ENCODE data around the gene HMSD.

HMSD gene

GRCh38 chr18:63986885-63987284, 37.8 kb downstream of the HMSD start:
- H3K27me3 Mint-ChIP-seq: no peaks in the 10 kb centered on the region
- no peak overlapping the region for H3K4me3 Mint-ChIP-seq
- no peaks in the 10 kb centered on the region for H3K36me3 Mint-ChIP-seq
- H3K27ac Mint-ChIP-seq: no peak overlapping the region
- H3K4me1 Mint-ChIP-seq: no peaks in the 10 kb centered on the region
- CTCF ChIA-PET: interaction anchor here (1.9 kb wide), 1 partner anchor 23 kb away, joined by 7 read pairs; no protein-coding TSS in a partner anchor
- no peaks in the 10 kb centered on the region for H3K9me3 Mint-ChIP-seq
- no peak for DNase-seq

- Mint-ChIP-seq H3K36me3 (no peaks in the 10 kb centered on the region), H3K27me3 (no peaks in the 10 kb centered on the region), H3K27ac (no peak overlapping the region), H3K4me1 (peaks cover 4% of the 10 kb centered on the region), H3K9me3 (no peaks in the 10 kb centered on the region), H3K4me3 (no peak overlapping the region)
- DNase-seq: no peak
- CTCF ChIA-PET: interaction anchor here (1.9 kb wide), 1 partner anchor 24 kb away, joined by 7 read pairs; no protein-coding TSS in a partner anchor
These were observed 38.6 kb downstream of the HMSD start for GRCh38 chr18:63987743-63988142.

DNA sequence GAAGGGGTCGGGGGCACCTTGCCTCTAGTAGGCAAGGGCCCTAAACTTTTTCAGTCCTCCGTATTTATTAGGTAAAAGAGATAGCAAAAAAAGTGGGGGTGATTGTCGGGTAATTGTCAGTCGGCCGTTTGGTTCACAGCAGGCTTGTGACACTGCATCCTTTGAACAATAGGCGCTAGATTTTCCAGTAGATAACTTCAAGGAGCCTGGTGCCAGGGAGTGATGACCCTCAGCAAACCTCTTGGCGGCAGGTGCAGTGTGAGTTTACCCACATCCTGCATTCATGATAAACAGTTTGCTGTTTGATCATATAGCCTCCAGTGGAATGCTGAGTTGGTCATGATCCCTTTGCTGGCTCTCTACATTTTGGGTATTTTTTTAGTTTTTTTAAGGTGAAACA, 43.6 kb downstream of the HMSD start:
- Mint-ChIP-seq H3K9me3 (peaks cover 16% of the 10 kb centered on the region), H3K27me3 (no peaks in the 10 kb centered on the region), H3K27ac (no peak overlapping the region), H3K4me3 (no peak overlapping the region), H3K4me1 (peaks cover 7% of the 10 kb centered on the region), H3K36me3 (no peaks in the 10 kb centered on the region)
- CTCF ChIA-PET: no interaction called here
- DNase-seq: no peak

- Mint-ChIP-seq H3K36me3 (no peaks in the 10 kb centered on the region), H3K4me1 (peaks cover 7% of the 10 kb centered on the region), H3K4me3 (no peak overlapping the region), H3K9me3 (peaks cover 16% of the 10 kb centered on the region), H3K27ac (no peak overlapping the region), H3K27me3 (no peaks in the 10 kb centered on the region)
- CTCF ChIA-PET: interaction anchor here (0.6 to 3.5 kb wide), 9 partner anchors 10 to 492 kb away, joined by 3 to 20 read pairs (median 3); no protein-coding TSS in a partner anchor
- DNase-seq: peak; percentile 61
These were observed 45.8 kb downstream of the HMSD start for GRCh38 chr18:63994783-63995399.

DNA sequence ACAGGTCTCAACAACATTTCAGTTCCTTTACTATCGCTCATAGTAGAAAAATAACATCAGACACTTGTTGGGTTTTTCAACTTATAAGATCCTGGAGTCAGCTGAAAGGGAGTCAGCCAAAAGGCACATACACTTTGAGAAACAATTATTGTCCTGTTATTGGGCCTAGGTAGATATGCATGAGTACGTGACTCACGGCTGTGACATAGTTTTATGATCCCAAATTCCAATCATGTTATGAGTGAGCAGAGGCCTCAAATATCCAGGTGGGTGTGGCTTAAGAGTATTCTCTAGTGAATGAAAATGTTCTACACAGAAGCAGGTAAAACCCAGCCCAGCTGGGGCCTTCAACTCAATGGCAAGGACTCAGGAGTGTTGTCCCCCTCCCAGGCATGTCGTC, 47.9 kb downstream of the HMSD start:
- H3K9me3 Mint-ChIP-seq: peaks cover 16% of the 10 kb centered on the region
- H3K4me1 Mint-ChIP-seq: peaks cover 7% of the 10 kb centered on the region
- no peaks in the 10 kb centered on the region for H3K36me3 Mint-ChIP-seq
- no peak for DNase-seq
- no peak overlapping the region for H3K27ac Mint-ChIP-seq
- CTCF ChIA-PET: interaction anchor here (1.2 to 1.3 kb wide), 3 partner anchors 12 to 33 kb away, joined by 3 to 4 read pairs (median 4); no protein-coding TSS in a partner anchor
- no peak overlapping the region for H3K4me3 Mint-ChIP-seq
- peaks cover 6% of the 10 kb centered on the region for H3K27me3 Mint-ChIP-seq

DNA sequence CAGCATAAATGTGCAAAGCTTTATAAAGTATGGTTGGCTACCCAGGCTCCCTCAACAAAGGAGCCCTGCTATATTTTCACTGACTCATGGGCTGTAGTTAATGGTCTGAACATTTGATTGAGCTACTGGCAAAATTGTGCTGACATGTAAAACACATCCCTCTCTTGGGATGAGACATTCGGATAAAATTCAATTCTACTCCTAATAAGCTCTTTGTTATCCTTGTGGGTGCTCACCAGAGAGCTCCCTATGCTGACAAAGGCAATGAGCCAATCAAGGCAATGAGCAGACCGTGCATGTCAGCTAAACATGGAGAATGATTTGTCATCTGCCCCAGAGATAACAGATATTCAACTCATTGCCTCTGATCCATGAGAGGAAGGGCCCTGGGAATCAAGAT, 48.5 kb downstream of the HMSD start:
- Mint-ChIP-seq H3K4me1 (peaks cover 4% of the 10 kb centered on the region), H3K27me3 (peaks cover 10% of the 10 kb centered on the region), H3K4me3 (no peak overlapping the region), H3K36me3 (no peaks in the 10 kb centered on the region), H3K9me3 (peaks cover 16% of the 10 kb centered on the region), H3K27ac (no peak overlapping the region)
- CTCF ChIA-PET: interaction anchor here (0.5 to 1.3 kb wide), 3 partner anchors 21 to 420 kb away, joined by 3 to 4 read pairs (median 3); no protein-coding TSS in a partner anchor
- DNase-seq: no peak

- peaks cover 21% of the 10 kb centered on the region for H3K27me3 Mint-ChIP-seq
- H3K36me3 Mint-ChIP-seq: no peaks in the 10 kb centered on the region
These were observed 50.8 kb downstream of the HMSD start for GRCh38 chr18:63999871-64000270.

GRCh38 chr18:64002581-64002980, 53.5 kb downstream of the HMSD start:
- H3K27ac Mint-ChIP-seq: no peak overlapping the region
- CTCF ChIA-PET: no interaction called here
- H3K9me3 Mint-ChIP-seq: no peaks in the 10 kb centered on the region
- H3K27me3 Mint-ChIP-seq: peaks cover 21% of the 10 kb centered on the region
- H3K4me3 Mint-ChIP-seq: no peak overlapping the region
- no peak for DNase-seq
- H3K36me3 Mint-ChIP-seq: no peaks in the 10 kb centered on the region
- H3K4me1 Mint-ChIP-seq: no peaks in the 10 kb centered on the region

More at GRCh38 chr18:63999871-64000270, 50.8 kb downstream of the HMSD start:
- H3K27ac Mint-ChIP-seq: no peak overlapping the region
- H3K4me3 Mint-ChIP-seq: no peak overlapping the region
- peaks cover 16% of the 10 kb centered on the region for H3K9me3 Mint-ChIP-seq
- CTCF ChIA-PET: interaction anchor here (1.3 kb wide), 1 partner anchor 20 kb away, joined by 3 read pairs; no protein-coding TSS in a partner anchor
- DNase-seq: no peak
- H3K4me1 Mint-ChIP-seq: no peaks in the 10 kb centered on the region

GRCh38 chr18:64009305-64009704, 60.2 kb downstream of the HMSD start:
- Mint-ChIP-seq H3K9me3 (no peaks in the 10 kb centered on the region), H3K36me3 (no peaks in the 10 kb centered on the region), H3K4me1 (no peaks in the 10 kb centered on the region), H3K27me3 (no peaks in the 10 kb centered on the region), H3K27ac (no peak overlapping the region), H3K4me3 (no peak overlapping the region)
- no peak for DNase-seq
- CTCF ChIA-PET: interaction anchor here (1.1 to 1.4 kb wide), 3 partner anchors 9 to 491 kb away, joined by 3 to 4 read pairs (median 3); no protein-coding TSS in a partner anchor

Measured in activated naive CD4-positive, alpha-beta T cell treated with anti-CD3 and anti-CD28 coated beads, Interleukin-2, amount 10 ng/mL, durations not matched to agents 7 days and 5 days (primary cell).